Stimulated activated CD4-positive, alpha-beta T cell treated with anti-CD3 and anti-CD28 coated beads, TNF-alpha, amount 100 ng/mL, for 1 hour (primary cell): ENCODE results near the gene FGB.
"Not testable (repeated sequence)": the region's sequence is repeated elsewhere in the genome, so short reads cannot be mapped to it uniquely, and the experiment has no call there.

Source experiments
- DNase-seq, 3 donors: peaks; one replicate each; pipeline ENCODE4 v3.0.0-alpha.2; 2020; ENCODE audit warnings: low read depth in 3 of 3, low spot score in 1 of 3

Gene FGB

DNA sequence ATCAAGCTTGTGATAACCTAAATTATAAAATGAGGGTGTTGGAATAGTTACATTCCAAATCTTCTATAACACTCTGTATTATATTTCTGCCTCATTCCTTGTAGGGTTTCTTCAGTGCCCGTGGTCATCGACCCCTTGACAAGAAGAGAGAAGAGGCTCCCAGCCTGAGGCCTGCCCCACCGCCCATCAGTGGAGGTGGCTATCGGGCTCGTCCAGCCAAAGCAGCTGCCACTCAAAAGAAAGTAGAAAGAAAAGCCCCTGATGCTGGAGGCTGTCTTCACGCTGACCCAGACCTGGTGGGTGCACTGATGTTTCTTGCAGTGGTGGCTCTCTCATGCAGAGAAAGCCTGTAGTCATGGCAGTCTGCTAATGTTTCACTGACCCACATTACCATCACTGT, 2.9 kb downstream of the FGB start:
- DNase-seq, result no peak

DNA sequence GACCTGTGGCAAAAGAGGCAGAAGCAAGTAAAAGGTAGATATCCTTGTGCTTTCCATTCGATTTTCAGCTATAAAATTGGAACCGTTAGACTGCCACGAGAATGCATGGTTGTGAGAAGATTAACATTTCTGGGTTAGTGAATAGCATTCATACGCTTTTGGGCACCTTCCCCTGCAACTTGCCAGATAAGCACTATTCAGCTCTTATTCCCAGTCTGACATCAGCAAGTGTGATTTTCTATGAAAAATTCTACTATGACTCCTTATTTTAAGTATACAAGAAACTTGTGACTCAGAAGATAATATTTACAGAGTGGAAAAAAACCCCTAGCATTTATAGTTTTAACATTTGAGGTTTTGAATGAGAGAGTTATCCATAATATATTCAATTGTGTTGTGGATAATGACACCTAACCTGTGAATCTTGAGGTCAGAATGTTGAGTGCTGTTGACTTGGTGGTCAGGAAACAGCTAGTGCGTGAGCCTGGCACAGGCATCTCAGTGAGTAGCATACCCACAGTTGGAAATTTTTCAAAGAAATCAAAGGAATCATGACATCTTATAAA, 3.9 kb downstream of the FGB start:
- DNase-seq, result no peak

DNA sequence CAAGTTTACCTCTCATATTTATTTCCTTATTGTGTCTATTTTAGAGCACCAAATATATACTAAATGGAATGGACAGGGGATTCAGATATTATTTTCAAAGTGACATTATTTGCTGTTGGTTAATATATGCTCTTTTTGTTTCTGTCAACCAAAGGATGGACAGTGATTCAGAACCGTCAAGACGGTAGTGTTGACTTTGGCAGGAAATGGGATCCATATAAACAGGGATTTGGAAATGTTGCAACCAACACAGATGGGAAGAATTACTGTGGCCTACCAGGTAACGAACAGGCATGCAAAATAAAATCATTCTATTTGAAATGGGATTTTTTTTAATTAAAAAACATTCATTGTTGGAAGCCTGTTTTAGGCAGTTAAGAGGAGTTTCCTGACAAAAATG, 6.2 kb downstream of the FGB start:
- no peak for DNase-seq

DNA sequence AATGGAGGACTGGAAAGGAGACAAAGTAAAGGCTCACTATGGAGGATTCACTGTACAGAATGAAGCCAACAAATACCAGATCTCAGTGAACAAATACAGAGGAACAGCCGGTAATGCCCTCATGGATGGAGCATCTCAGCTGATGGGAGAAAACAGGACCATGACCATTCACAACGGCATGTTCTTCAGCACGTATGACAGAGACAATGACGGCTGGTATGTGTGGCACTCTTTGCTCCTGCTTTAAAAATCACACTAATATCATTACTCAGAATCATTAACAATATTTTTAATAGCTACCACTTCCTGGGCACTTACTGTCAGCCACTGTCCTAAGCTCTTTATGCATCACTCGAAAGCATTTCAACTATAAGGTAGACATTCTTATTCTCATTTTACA, 6.8 kb downstream of the FGB start:
- no peak for DNase-seq

DNA sequence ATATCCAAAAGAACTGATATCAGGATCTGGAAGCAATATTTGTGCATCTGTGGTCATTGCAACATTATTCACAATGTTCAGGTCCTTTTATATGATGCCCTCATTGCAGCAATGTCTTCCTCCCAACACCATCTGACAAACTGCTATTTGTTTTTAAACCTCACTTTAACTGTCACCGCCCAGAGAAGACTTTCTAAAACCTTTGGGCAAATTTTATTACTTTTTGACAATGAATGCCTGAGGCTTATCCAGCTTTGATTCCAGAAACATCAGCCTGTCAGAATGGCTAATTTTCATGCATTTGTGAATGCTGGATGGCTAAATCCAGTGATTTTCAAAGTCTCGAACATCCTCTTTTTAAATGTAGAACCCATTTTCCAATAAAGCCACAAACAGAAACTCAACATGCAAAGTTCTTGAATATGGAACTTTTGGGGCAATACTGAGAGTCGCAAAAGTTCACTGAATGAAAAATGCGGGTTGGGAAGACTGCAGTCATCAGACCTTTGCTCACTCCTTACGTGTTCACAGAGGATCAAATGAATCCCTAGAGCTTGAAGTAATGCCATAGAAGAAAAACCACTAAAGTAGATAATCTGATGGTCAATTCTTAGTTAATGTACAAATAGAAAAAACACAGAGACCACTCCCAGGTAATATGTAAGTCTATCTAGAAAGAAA, 10.5 kb downstream of the FGB start:
- DNase-seq, result no peak

DNA sequence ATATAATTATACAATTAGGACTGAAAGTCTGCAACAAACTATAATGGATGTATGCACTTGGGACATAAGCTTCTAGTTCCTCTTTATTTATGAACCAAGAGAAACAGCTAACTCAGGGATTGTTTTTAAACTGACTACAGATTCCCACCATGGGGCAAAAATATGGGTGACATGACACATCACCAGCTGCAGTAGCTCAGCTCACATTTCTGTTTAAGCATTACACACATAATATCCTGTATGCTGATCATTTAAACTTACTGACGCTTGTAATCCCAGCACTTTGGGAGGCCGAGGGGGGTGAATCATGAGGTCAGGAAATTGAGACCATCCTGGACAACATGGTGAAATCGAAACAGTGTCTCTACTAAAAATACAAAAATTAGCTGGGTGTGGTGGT, 11.5 kb downstream of the FGB start:
- no peak for DNase-seq

DNA sequence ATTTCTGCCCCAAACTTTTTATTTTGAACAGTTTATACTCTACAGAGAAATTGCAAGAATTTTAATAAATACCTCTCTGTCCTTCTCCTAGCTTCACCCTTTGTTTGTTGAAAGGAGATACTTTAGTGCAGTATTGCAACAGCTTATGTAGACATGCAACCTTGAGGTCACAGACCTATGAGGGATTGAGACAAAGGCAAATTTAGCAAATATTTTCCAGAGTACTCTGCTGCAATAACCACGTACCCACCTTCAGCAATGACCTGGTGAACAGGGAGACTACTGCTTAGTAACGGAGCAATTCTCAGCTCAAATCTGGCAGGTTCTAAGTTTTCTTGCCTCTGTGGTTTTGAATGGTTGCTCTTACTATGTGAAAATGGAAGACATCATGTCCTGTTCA, 14.5 kb downstream of the FGB start:
- DNase-seq, result no peak

DNA sequence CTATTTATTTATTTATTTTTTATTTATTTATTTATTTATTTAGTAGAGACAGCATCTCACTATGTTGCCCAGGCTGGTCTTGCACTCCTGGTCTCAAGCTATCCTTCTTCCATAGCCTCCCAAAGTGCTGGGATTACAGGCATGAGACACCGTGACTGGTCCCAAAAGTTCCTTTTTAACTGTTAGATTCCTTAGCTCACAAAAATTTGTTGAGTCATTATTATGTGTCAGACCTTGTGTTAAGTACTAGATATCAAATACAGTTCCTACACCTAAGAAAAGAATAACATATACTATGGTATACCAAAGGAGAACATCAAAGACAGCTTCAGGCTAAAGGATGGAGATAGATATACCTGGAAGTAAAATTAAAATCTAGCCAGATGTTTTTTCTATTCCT, 16.1 kb downstream of the FGB start:
- DNase-seq, result no peak

DNA sequence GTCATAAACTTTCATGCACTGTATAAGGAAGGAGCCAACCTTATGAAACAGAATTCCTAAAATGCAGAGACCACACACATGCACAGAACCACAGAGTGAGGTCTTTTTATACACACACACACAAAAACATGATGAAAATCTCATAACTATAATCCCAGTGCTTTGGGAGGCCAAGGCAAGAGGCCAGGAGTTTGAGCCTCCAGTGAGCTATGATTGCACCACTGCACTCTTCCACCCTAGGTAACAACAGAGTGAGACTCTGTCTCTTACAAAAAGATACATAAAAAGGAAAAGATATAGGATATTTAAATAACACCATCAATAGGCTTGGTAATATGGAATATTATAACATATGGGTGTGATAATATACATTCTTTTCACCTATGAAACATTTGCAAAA, 17.1 kb downstream of the FGB start:
- DNase-seq, result no peak

DNA sequence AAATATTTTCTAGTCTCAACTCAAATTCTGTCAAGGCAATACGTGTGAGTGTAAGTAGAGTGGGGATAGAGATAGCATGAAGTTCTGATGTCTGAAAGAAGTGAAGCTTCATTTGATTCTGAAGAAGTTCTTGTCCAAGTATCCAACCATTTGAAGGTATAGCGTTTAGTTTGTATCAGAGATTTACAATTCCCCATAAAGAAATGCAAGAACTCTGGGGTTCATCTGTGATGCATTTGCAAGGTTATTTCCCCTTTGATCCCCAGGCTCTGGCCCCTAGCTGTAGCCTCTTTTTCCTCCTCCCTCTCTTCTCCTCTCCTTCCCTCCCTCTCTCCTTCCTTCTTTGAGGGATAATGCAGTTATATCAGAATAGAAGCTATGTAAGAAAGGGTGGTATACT, 19.9 kb downstream of the FGB start:
- DNase-seq, result no peak

DNA sequence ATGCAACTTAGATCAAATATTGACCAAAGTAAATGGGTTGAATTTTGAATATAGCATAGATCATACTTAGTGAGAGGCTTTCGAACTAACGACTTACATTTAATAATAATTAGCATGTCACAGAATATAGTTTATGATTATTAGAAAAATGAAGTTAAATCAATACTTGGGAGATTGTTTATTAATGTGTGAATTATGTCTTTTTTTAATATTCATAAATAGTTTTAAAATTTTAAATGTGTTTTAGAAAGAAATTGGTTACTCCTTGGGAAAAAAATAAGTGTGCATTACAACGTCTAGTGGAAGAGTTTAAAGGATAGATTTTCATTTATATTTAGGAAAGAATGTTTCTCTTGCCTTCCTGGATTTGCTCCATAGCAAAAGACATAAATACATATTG, 20.4 kb downstream of the FGB start:
- no peak for DNase-seq

DNA sequence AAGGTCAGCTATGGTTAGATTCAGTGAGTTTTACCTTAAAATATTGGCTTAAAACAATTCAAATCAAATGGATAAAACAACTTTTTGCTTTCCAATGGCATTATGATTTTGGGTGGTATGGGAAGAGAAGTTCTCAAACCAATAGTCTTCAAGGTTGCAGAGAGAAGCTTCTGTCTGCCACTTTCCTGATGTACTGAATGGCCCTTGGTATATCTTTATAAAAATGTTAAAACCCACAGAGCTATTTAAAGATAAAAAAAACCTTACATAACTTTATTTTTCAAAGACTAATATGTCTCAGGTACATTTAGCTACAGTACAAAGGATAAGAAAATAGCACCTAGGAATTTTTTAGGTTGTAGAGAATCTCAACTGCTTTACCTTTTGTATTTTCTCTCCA, 20.9 kb downstream of the FGB start:
- DNase-seq, result no peak

DNA sequence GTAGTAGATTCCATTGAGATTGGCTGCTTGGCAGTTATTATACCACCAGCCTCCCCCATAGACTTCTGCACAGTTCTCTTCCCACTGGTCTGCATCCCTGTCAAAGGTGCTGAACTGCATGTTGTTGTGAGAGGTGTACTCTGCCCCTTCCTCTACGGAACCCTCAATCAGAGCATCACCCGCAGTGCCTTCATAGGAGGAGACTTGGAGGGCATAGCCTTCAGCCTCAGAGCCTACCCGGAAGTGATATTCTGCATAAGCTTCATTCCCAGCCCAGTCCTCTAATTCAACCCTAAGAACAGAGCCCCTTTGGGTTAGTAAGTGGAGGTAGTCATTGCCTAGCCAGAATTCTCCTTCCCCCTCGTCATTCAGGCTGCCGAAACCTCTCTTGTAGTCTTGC, 21.4 kb downstream of the FGB start:
- no peak for DNase-seq

DNA sequence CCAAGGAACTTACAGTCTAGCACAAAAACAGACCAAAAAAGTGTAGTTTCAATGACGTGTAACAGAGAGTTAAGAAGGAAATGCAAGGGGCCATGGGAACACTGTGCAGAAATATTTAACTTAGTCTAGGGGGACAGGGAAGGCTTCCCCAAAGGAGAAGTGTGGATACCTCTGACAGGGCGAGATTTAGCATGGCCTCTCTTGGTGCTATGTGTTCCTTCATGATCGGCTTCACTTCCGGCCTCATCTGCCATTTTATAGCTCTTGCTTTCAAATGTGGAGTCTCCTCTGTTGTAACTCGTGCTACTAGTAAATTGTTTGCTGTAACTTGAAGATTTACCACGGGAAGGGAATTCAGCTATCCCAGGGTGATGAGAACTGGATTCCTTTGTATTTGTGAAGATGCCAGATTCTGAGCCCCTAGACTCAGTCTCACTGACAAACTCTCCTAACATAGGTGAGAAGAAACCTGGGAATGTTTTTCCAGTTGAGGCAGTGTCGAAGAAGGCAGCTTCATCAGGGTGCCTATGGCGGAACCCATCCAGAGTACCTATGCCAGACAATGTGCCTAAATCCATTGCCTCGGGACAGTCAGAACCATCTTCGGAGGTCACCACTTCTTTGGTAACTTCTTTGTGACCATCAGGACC, 22.7 kb downstream of the FGB start:
- DNase-seq, result no peak

DNA sequence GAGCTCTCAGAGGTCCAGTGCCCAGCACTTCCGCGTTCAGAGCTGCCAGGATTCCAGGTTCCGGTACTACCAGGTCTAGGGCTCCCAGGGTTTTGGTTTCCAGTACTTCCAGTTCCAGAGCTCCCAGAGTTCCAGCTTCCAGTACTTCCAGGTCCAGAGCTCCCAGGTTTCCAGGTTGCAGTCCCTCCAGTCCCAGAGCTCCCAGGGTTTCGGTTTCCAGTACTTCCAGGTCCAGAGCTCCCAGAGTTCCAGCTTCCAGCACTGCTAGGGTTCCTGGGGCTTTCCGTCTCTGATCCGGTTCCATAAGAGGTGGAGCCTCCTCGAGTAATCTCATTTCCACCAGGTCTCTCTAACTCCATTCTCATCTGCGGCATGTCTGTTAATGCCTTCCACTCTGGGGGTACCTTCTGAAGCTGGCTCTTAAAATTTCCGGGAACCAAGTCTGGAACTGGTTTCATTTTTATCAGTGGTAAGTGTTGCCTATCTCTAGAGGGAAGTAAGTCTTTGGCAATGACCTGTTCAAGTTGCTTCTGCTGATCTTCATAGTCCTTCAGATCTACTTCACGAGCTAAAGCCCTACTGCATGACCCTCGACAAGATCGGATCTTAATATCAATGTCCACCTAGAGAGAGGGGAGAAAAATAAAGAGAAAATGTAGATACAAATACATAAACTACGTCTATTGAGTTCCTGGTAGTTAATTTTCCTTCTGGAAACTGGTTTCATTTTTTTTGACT, 23.7 kb downstream of the FGB start:
- no peak for DNase-seq

DNA sequence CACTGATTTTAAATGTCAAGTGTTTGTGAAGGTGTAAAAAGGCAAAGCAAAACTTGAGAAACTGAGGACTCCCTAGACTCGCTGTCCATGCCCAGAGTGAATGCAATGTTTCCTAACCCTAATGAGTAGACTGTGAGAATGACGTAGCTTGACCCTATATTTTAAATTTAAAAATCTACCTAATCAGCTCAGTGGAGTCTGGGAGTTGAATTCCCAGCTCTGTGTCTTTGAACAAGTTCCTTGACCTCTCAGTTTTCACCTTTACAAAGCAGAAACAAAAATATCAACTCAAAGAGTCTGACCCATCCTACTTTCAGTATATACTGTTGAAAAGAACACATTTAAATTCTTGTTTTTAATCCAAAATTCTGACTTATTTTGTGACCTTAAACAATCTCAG, 25.4 kb downstream of the FGB start:
- no peak for DNase-seq

DNA sequence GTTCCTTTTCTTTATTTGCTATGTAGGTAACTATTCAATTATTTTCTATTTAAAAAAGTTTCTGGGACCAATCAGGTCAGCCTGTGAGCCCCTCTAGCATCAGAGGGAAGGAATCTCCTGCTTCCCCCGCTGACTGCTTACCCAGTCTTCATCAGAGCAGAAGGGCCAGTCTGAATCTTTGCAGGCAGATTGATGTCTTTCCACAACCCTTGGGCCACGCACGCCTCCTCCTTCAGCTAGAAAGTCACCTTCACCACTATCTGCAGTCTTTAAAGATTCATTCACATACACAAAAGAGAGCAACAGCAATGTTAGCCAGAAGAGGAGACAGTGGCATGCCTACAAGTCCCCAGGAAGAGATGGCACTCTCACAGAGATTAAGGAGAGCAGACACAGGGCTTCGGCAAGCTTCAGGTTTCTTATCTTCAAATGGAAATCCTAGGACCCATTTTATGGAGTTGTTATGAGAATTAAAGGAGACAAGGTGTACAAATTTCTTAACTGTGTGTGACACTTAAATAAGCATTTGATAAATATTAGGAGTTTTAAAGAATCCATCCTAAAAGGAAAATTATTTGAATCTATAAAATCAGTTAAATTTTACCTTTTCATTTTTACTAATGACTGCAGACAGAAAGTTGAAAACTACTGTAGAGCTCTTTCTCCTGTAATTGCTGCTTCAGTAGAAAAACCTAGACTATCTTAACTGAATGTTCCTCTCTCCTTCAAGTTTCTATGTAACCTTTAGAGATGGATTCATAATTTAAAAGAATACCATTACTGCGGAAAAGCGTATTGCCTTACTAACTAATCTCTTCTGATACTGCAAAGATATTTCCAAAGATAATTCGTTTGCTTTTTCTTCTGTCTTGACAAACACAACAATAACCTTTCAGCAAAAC, 26.7 kb downstream of the FGB start:
- DNase-seq, result no peak

DNA sequence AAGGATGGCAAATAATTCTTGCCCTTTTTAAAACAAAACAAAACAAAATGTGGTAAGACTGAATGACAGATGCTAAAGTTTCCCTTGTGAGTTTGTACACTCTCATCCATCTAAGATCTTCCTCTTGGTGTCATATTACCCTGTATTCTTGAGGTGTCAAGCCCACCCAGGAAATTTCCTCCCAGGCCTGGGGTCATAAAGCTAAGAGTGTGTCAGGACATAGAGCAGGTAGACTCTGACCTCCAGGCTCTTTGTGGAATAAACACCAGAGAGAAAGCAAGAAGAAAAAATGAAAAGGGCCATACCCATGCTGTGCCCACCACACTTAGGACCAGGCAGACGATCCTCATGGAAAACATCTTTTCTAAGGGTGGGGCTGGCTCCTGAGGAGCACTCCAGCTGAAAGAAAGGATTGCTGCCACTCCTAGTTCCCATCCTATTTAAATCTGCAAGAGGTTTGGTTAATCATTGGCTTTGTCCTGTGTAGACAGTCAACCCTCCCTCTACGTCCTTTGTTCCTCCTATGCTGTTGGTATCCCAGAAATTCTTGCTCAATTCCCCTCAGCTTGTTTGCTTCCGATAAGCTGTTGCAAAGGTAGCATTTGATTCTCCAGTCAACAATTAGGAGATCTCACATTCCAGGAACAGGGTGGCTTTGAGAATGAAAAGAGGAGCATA, 27.7 kb downstream of the FGB start, which contains the start of gene FGA:
TSS of gene FGA (minus strand) at position 414 of the 678 bp plus-strand sequence. CDS start at position 359, 55 bp downstream.
- no peak for DNase-seq

DNA sequence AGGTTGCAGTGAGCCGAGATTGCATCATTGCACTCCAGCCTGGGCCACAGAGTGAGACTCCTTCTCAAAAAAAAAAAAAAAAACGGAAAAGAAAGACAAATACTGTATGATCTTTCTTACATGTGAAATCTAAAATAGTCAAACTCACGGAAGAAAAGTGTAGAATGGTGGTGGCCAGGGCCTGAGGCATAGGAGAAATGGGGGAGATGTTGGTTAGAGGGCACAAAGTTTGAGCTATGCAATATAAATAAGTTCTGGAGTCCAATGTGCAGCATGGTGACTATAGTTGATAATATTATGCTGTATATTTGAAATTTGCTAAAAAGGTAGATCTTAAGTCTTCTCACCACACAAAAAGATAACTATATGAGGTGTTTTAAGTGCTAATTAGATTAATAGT, 29.1 kb downstream of the FGB start:
- no peak for DNase-seq

DNA sequence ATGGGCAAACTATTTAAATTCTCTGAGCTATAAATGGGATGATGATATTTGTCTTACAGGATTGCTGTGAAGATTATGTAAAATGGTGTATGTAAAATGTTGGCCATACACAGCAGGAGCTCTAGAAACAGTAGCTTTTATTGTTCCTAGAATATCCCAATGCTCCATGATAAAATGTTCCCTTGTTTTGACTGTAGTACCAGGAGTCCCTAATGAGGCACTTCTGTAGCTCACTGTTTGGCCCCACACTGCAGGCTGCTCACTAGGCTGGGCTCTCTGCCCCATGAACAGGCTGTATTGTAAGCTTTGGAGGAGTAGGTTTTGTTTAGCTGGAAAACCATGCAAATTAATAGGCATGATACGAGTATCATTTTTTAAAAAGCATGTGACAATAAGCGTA, 31.1 kb downstream of the FGB start:
- no peak for DNase-seq

DNA sequence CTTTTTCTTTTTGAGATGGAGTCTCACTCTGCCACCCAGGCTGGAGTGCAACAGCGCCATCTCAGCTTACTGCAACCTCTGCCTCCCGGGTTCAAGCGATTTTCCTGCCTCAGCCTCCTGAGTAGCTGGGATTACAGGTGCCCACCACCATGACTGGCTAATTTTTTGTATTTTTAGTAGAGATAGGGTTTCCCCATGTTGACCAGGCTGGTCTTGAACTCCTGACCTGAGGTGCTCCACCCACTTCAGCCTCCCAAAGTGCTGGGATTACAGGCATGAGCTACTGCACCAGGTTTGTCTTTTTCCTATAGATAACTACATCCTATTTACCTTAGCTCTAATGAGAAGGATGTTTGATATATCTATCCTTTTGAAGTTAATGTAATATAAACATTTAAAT, 31.5 kb downstream of the FGB start:
- not testable (repeated sequence) for DNase-seq
